Keratinocyte (primary cell): ENCODE results near the gene GOLIM4.

Source experiments
- EZH2 ChIP-seq: IDR thresholded peaks from one replicate; pipeline ENCODE4 v1.6.1; 2012; ENCODE audit warnings: inconsistent platforms, mild to moderate bottlenecking, low read length, moderate library complexity
- TF ChIP-seq, protein P1 (sequence below), 3 experiments: IDR thresholded peaks in 1 of 3; conservative IDR thresholded peaks in 1 of 3; optimal IDR thresholded peaks in 1 of 3; 2 replicates in 2 of 3; 3 replicates in 1 of 3; pipeline versions ENCODE3 to v1.5.1; 2011; ENCODE audit warnings: low read length in 3 of 3, mild to moderate bottlenecking in 3 of 3, moderate library complexity in 2 of 3, control low read depth in 1 of 3, inconsistent platforms in 1 of 3; ENCODE audit not compliant: insufficient read depth in 2 of 3; ENCODE audit errors: extremely low read depth in 1 of 3

DNA sequence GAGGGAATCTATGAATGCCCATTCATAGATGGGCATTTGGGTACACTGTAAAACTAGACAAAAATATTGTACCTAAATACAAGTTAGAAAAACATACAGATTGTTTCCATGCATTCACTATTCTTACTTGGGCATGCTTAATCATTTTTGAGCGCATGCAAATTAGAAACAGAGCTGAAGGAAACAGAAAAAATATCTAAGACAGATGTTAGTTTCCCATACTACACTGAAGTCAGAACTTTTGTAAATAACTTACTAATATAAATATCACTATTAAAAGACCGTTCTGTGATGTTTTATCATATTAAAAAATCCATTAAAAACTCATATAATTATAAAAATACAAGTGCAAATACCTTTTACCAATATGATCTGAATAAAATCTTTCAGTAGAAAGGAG lies 58.7 kb downstream of the GOLIM4 start:
- TF ChIP-seq, protein P1, sequence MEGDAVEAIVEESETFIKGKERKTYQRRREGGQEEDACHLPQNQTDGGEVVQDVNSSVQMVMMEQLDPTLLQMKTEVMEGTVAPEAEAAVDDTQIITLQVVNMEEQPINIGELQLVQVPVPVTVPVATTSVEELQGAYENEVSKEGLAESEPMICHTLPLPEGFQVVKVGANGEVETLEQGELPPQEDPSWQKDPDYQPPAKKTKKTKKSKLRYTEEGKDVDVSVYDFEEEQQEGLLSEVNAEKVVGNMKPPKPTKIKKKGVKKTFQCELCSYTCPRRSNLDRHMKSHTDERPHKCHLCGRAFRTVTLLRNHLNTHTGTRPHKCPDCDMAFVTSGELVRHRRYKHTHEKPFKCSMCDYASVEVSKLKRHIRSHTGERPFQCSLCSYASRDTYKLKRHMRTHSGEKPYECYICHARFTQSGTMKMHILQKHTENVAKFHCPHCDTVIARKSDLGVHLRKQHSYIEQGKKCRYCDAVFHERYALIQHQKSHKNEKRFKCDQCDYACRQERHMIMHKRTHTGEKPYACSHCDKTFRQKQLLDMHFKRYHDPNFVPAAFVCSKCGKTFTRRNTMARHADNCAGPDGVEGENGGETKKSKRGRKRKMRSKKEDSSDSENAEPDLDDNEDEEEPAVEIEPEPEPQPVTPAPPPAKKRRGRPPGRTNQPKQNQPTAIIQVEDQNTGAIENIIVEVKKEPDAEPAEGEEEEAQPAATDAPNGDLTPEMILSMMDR (optimal IDR thresholded peaks at IDR 0.05 in 1 of 3, IDR thresholded peaks at IDR 0.05 in 1 of 3, conservative IDR thresholded peaks at IDR 0.05 in 1 of 3; ENCODE audit: extremely low read depth in 1 of 3, insufficient read depth in 2 of 3, low read length in 3 of 3): no peak
- TF ChIP-seq EZH2: no peak
